ENCODE data around the gene CCDC178. TPM values are rescaled to one million over a fixed set of nuclear protein-coding genes. Genes with fewer than 3 reads are reported as not detected.

Gene CCDC178
- total and polyA plus RNA-seq, 2 experiments from 2014 or later, result 1.3 TPM; not detected in 1

- H3K79me2 ChIP-seq, result no peaks in the 10 kb centered on the region
- no peaks in the 10 kb centered on the region for H3K9me2 ChIP-seq (replicated peaks; ENCODE audit: insufficient read depth)
- no peak overlapping the region for H3K4me3 ChIP-seq
- H3K36me3 ChIP-seq (replicated peaks; ENCODE audit: insufficient read depth, low read depth), result no peaks in the 10 kb centered on the region
- no peak overlapping the region for H3K4me2 ChIP-seq
- no peak overlapping the region for H3K27ac ChIP-seq
- H3K4me1 ChIP-seq (ENCODE audit: insufficient read depth), result no peaks in the 10 kb centered on the region
- WGBS (ENCODE audit: low lambda C conversion rate, missing lambda C conversion rate), result 66% methylated on average over 4 of the region's 4 CpGs
- H3K27me3 ChIP-seq, result peaks cover 2% of the 10 kb centered on the region
- no peaks in the 10 kb centered on the region for H3K9me3 ChIP-seq (ENCODE audit: low read depth)
- H2AFZ ChIP-seq, result no peak overlapping the region
- H4K20me1 ChIP-seq (ENCODE audit: insufficient read depth, poor library complexity, severe bottlenecking), result no peaks in the 10 kb centered on the region
- no peak for TF ChIP-seq EZH2phosphoT487 (IDR thresholded peaks at IDR 0.05; ENCODE audit: low read depth, severe bottlenecking, unreplicated experiment)
- no peak for TF ChIP-seq EZH2 (IDR thresholded peaks at IDR 0.05; ENCODE audit: borderline replicate concordance)
- TF ChIP-seq CTCF (IDR thresholded peaks at IDR 0.05; ENCODE audit: poor library complexity), result no peak
- DNase-seq (ENCODE audit: low spot score), result no peak
Measured at GRCh38 chr18:33128581-33128980, 311.9 kb downstream of the CCDC178 start.

GRCh38 chr18:33123862-33124518 is 316.5 kb downstream of the CCDC178 start:
- Histone ChIP-seq H3K9me3 (ENCODE audit: low read depth) (no peaks in the 10 kb centered on the region), H3K27me3 (peaks cover under 1% of the 10 kb centered on the region), H3K4me3 (no peak overlapping the region), H3K36me3 (replicated peaks; ENCODE audit: insufficient read depth, low read depth) (no peaks in the 10 kb centered on the region), H3K4me2 (no peak overlapping the region), H3K79me2 (no peaks in the 10 kb centered on the region), H2AFZ (no peak overlapping the region), H3K27ac (no peak overlapping the region), H3K9me2 (replicated peaks; ENCODE audit: insufficient read depth) (no peaks in the 10 kb centered on the region), H4K20me1 (ENCODE audit: insufficient read depth, poor library complexity, severe bottlenecking) (no peaks in the 10 kb centered on the region), H3K4me1 (ENCODE audit: insufficient read depth) (no peaks in the 10 kb centered on the region)
- WGBS (ENCODE audit: low lambda C conversion rate, missing lambda C conversion rate), result 57% methylated on average over 7 of the region's 7 CpGs
- no peak for DNase-seq (ENCODE audit: low spot score)
- no peak for TF ChIP-seq EZH2phosphoT487 (IDR thresholded peaks at IDR 0.05; ENCODE audit: low read depth, severe bottlenecking, unreplicated experiment)

GRCh38 chr18:33116376-33116775 is 324.1 kb downstream of the CCDC178 start:
- Histone ChIP-seq H4K20me1 (ENCODE audit: insufficient read depth, poor library complexity, severe bottlenecking) (no peaks in the 10 kb centered on the region), H3K4me1 (ENCODE audit: insufficient read depth) (peaks cover 4% of the 10 kb centered on the region), H3K4me3 (no peak overlapping the region), H3K4me2 (peak overlapping the region; percentile 68), H3K79me2 (no peaks in the 10 kb centered on the region), H3K36me3 (replicated peaks; ENCODE audit: insufficient read depth, low read depth) (no peaks in the 10 kb centered on the region), H3K9me3 (ENCODE audit: low read depth) (no peaks in the 10 kb centered on the region), H3K9me2 (replicated peaks; ENCODE audit: insufficient read depth) (no peaks in the 10 kb centered on the region), H3K27me3 (no peaks in the 10 kb centered on the region), H3K27ac (peak overlapping the region; percentile 60), H2AFZ (peak overlapping the region; percentile 17)
- WGBS (ENCODE audit: low lambda C conversion rate, missing lambda C conversion rate), result 45% methylated on average over 3 of the region's 3 CpGs
- TF ChIP-seq EZH2 (IDR thresholded peaks at IDR 0.05; ENCODE audit: borderline replicate concordance) (no peak), CTCF (IDR thresholded peaks at IDR 0.05; ENCODE audit: poor library complexity) (no peak), EZH2phosphoT487 (IDR thresholded peaks at IDR 0.05; ENCODE audit: low read depth, severe bottlenecking, unreplicated experiment) (no peak)
- peak; percentile 61 for DNase-seq (ENCODE audit: low spot score)

GRCh38 chr18:33115917-33116316 is 324.6 kb downstream of the CCDC178 start:
- 63% methylated on average over 1 of the region's 1 CpG for WGBS (ENCODE audit: low lambda C conversion rate, missing lambda C conversion rate)
- peak; percentile 19 for DNase-seq (ENCODE audit: low spot score)
- H3K4me3 ChIP-seq, result no peak overlapping the region

More at GRCh38 chr18:33115917-33116316, 324.6 kb downstream of the CCDC178 start:
- no peak for TF ChIP-seq EZH2phosphoT487 (IDR thresholded peaks at IDR 0.05; ENCODE audit: low read depth, severe bottlenecking, unreplicated experiment)
- TF ChIP-seq CTCF (IDR thresholded peaks at IDR 0.05; ENCODE audit: poor library complexity), result no peak
- no peak for TF ChIP-seq EZH2 (IDR thresholded peaks at IDR 0.05; ENCODE audit: borderline replicate concordance)
- peak overlapping the region; percentile 17 for H2AFZ ChIP-seq
- H3K4me1 ChIP-seq (ENCODE audit: insufficient read depth), result peaks cover 4% of the 10 kb centered on the region
- no peaks in the 10 kb centered on the region for H3K9me2 ChIP-seq (replicated peaks; ENCODE audit: insufficient read depth)
- H3K36me3 ChIP-seq (replicated peaks; ENCODE audit: insufficient read depth, low read depth), result no peaks in the 10 kb centered on the region
- no peaks in the 10 kb centered on the region for H3K9me3 ChIP-seq (ENCODE audit: low read depth)
- peak overlapping the region; percentile 68 for H3K4me2 ChIP-seq
- peak overlapping the region; percentile 60 for H3K27ac ChIP-seq
- no peaks in the 10 kb centered on the region for H4K20me1 ChIP-seq (ENCODE audit: insufficient read depth, poor library complexity, severe bottlenecking)
- no peaks in the 10 kb centered on the region for H3K27me3 ChIP-seq
- no peaks in the 10 kb centered on the region for H3K79me2 ChIP-seq
